Kidney epithelial cell (primary cell): ENCODE results near the gene NAT10. TPM values are rescaled to one million over a fixed set of nuclear protein-coding genes. Genes with fewer than 3 reads are reported as not detected.
"Not testable (repeated sequence)": the region's sequence is repeated elsewhere in the genome, so short reads cannot be mapped to it uniquely, and the experiment has no call there.

Experiments used
- DNase-seq: peaks from one replicate; pipeline ENCODE4 v3.0.0-alpha.2; 2010; ENCODE audit warnings: low read depth
- H3K27me3 ChIP-seq: 2 replicates; pipeline ENCODE4 v1.6.0; 2011; ENCODE audit warnings: low read length; ENCODE audit not compliant: control insufficient read depth, insufficient read depth
- H3K36me3 ChIP-seq: 2 replicates; pipeline ENCODE4 v1.5.1; 2011; ENCODE audit warnings: low read length; ENCODE audit not compliant: control insufficient read depth, insufficient read depth
- H3K4me3 ChIP-seq: 2 replicates; pipeline ENCODE4 v1.5.1; 2011; ENCODE audit warnings: low read depth, mild to moderate bottlenecking, control low read depth, low read length
- CTCF ChIP-seq: IDR thresholded peaks from 2 replicates; pipeline ENCODE4 v1.5.1; 2011; ENCODE audit warnings: mild to moderate bottlenecking, moderate library complexity, low read length, control low read depth, inconsistent platforms; ENCODE audit not compliant: insufficient read depth, poor library complexity, severe bottlenecking
- total RNA-seq: library from RNA; depleted of rRNA; stranded (reverse); fragments of >200 nt; gene quantifications from 2 replicates; pipeline ENCODE4 v1.2.3, GENCODE V29; 2015

NAT10 gene
- total RNA-seq, 1 donor from 2014 or later = 21.7 TPM

- H3K36me3 ChIP-seq = no peaks in the 10 kb centered on the region
- H3K27me3 ChIP-seq = no peaks in the 10 kb centered on the region
- DNase-seq = no peak
- no peak overlapping the region for H3K4me3 ChIP-seq
- no peak for TF ChIP-seq CTCF
These were observed 30.1 kb upstream of the NAT10 start for GRCh38 chr11:34075178-34075820.

- no peak for TF ChIP-seq CTCF
- no peaks in the 10 kb centered on the region for H3K27me3 ChIP-seq
- no peak for DNase-seq
- no peak overlapping the region for H3K4me3 ChIP-seq
- no peaks in the 10 kb centered on the region for H3K36me3 ChIP-seq
These were observed 24.8 kb upstream of the NAT10 start for GRCh38 chr11:34080609-34081008.

- no peak for DNase-seq
These were observed 20.8 kb upstream of the NAT10 start for GRCh38 chr11:34084637-34085036.

GRCh38 chr11:34086554-34087283, 18.7 kb upstream of the NAT10 start:
- no peak for TF ChIP-seq CTCF
- DNase-seq = no peak
- Histone ChIP-seq H3K4me3 (no peak overlapping the region), H3K27me3 (no peaks in the 10 kb centered on the region), H3K36me3 (no peaks in the 10 kb centered on the region)

More at GRCh38 chr11:34084637-34085036, 20.8 kb upstream of the NAT10 start:
- TF ChIP-seq CTCF = no peak
- no peaks in the 10 kb centered on the region for H3K27me3 ChIP-seq
- H3K4me3 ChIP-seq = no peak overlapping the region
- H3K36me3 ChIP-seq = no peaks in the 10 kb centered on the region

GRCh38 chr11:34091825-34092224, 13.6 kb upstream of the NAT10 start:
- no peak for TF ChIP-seq CTCF
- DNase-seq = no peak

GRCh38 chr11:34094900-34095299, 10.5 kb upstream of the NAT10 start:
- DNase-seq, H3K36me3 ChIP-seq, H3K4me3 ChIP-seq, H3K27me3 ChIP-seq: not testable (repeated sequence)

More at GRCh38 chr11:34091825-34092224, 13.6 kb upstream of the NAT10 start:
- no peaks in the 10 kb centered on the region for H3K27me3 ChIP-seq
- H3K4me3 ChIP-seq = no peak overlapping the region
- H3K36me3 ChIP-seq = no peaks in the 10 kb centered on the region
